ENCODE results near the gene APCDD1. TPM values are rescaled to one million over a fixed set of nuclear protein-coding genes. Genes with fewer than 3 reads are reported as not detected.

The APCDD1 gene
- total RNA-seq, 2 donors from 2014 or later, result 41.0 to 126 TPM

DNA sequence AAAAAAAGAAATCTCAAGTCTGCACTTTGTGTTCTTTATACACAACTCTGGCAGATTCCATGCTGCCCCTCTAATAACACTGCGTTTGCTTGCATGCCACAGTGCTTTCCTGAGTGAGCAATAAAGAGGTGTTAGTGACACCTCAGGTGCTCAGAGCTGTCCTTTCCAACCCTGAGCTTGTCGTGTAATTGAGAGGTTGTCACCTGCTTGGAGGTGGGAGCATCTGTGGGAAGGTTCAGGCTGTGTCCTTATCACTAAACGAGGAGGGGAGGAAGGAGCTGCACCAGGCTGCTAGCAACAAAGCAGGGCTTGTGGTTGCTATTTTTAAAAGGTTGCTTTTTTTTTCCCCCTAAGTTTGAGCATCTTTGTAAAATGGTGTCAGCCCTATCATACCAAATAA is 31.9 kb downstream of the APCDD1 start:
- DNase-seq (ENCODE audit: low spot score), result no peak
- Histone ChIP-seq H3K27ac (no peak overlapping the region), H3K9me3 (no peaks in the 10 kb centered on the region), H3K4me3 (no peak overlapping the region), H3K36me3 (no peaks in the 10 kb centered on the region), H3K27me3 (replicated peaks; ENCODE audit: insufficient read depth) (no peaks in the 10 kb centered on the region), H3K4me1 (replicated peaks) (no peaks in the 10 kb centered on the region)
- TF ChIP-seq, protein P1, sequence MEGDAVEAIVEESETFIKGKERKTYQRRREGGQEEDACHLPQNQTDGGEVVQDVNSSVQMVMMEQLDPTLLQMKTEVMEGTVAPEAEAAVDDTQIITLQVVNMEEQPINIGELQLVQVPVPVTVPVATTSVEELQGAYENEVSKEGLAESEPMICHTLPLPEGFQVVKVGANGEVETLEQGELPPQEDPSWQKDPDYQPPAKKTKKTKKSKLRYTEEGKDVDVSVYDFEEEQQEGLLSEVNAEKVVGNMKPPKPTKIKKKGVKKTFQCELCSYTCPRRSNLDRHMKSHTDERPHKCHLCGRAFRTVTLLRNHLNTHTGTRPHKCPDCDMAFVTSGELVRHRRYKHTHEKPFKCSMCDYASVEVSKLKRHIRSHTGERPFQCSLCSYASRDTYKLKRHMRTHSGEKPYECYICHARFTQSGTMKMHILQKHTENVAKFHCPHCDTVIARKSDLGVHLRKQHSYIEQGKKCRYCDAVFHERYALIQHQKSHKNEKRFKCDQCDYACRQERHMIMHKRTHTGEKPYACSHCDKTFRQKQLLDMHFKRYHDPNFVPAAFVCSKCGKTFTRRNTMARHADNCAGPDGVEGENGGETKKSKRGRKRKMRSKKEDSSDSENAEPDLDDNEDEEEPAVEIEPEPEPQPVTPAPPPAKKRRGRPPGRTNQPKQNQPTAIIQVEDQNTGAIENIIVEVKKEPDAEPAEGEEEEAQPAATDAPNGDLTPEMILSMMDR (IDR thresholded peaks at IDR 0.05), result no peak
- no peak for TF ChIP-seq POLR2A (IDR thresholded peaks at IDR 0.05)
- 45% methylated on average over 3 of the region's 3 CpGs for WGBS
- intact Hi-C loops (cut with DNase I), result no loop called here

DNA sequence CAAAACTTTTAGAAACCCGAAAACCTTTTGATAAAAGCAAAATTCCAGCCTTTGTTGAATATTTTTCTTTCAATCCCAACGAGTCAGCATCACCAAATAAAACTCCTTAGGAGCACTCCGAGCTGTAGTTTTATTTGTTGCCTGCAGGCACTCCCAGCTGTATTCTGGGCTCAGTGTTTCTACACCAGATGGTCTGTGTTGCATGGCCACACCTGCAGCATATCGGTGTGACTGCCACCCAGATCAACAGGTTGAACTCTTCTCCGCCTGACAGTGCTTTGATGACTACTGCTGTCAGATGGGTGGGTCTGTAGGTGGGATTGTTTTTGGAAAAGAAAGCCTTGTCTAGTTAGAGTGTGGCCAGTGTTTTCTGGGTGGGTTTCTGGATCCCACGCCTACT is 32.7 kb downstream of the APCDD1 start:
- no peak for DNase-seq (ENCODE audit: low spot score)

DNA sequence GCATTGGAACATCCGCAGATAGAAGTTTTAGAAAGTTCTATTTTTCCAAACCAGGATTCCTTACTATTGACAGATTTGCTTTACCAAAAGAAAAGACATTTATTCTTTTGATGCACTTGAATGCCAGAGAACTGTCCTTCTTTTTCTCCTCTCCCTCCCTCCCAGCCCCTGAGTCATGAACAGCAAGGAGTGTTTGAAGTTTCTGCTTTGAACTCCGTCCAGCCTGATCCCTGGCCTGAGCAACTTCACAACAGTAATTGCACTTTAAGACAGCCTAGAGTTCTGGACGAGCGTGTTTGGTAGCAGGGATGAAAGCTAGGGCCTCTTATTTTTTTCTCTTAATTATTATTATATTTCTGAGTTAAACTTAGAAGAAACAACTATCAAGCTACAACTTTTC is 33.6 kb downstream of the APCDD1 start:
- TF ChIP-seq POLR2AphosphoS5 (IDR thresholded peaks at IDR 0.05), result no peak
- TF ChIP-seq, protein P1 (IDR thresholded peaks at IDR 0.05), result no peak
- TF ChIP-seq POLR2A (IDR thresholded peaks at IDR 0.05), result no peak
- WGBS, result 33% methylated on average over 4 of the region's 4 CpGs
- intact Hi-C loops (cut with DNase I), result no loop called here
- DNase-seq (ENCODE audit: low spot score), result no peak
- Histone ChIP-seq H3K36me3 (no peaks in the 10 kb centered on the region), H3K27ac (no peak overlapping the region), H3K9me3 (no peaks in the 10 kb centered on the region), H3K27me3 (replicated peaks; ENCODE audit: insufficient read depth) (no peaks in the 10 kb centered on the region), H3K4me3 (no peak overlapping the region), H3K4me1 (replicated peaks) (no peaks in the 10 kb centered on the region)

More for the DNA sequence above, 32.7 kb downstream of the APCDD1 start:
- Histone ChIP-seq H3K27me3 (replicated peaks; ENCODE audit: insufficient read depth) (no peaks in the 10 kb centered on the region), H3K36me3 (no peaks in the 10 kb centered on the region), H3K4me1 (replicated peaks) (no peaks in the 10 kb centered on the region), H3K4me3 (no peak overlapping the region), H3K9me3 (no peaks in the 10 kb centered on the region), H3K27ac (no peak overlapping the region)
- no peak for TF ChIP-seq POLR2AphosphoS5 (IDR thresholded peaks at IDR 0.05)
- TF ChIP-seq POLR2A (IDR thresholded peaks at IDR 0.05), result no peak
- TF ChIP-seq, protein P1 (IDR thresholded peaks at IDR 0.05), result no peak
- 38% methylated on average over 6 of the region's 6 CpGs for WGBS
- intact Hi-C loops (cut with DNase I), result no loop called here

DNA sequence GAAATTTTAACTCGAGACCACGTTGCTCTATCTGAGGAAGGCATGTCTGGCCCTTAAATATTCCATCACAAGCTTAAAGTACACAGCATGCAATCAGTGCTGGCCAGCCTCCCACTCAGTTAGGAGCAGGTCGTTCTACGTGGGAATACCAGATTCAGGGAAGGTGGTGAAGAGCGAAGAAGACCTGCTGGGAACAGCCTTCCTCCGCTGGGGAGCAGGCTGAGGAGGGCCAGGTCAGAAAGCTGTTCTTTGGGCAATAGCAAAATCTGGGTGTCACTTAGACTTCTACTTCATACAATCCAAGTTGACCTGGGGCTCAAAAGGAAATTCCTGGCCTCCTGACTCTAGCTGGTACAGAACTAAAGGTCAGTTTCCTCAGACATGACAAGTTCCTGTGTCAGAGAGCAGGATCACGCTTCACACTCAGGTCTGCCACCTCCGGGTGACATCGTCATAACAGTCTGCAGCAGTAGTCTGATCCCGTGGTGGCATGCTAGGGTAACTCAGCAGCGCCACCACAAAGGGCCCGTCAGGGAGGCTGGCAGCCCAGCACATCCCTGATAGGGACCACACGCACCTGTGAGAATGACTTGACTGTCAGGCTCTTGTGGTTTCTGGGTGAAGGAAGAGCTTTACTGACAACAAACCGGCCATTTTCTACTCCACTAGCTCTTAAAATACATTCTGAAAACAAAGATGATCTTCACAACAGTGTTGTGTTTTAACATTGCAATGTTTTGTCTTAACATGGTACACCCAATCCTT is 36.1 kb downstream of the APCDD1 start:
- intact Hi-C loops (cut with DNase I), result no loop called here
- 81% methylated on average over 14 of the region's 14 CpGs for WGBS
- no peak for DNase-seq (ENCODE audit: low spot score)

More for the DNA sequence above, 36.1 kb downstream of the APCDD1 start:
- Histone ChIP-seq H3K9me3 (no peaks in the 10 kb centered on the region), H3K27me3 (replicated peaks; ENCODE audit: insufficient read depth) (no peaks in the 10 kb centered on the region), H3K4me1 (replicated peaks) (no peaks in the 10 kb centered on the region), H3K27ac (no peak overlapping the region), H3K36me3 (no peaks in the 10 kb centered on the region), H3K4me3 (no peak overlapping the region)
- no peak for TF ChIP-seq POLR2A (IDR thresholded peaks at IDR 0.05)
- no peak for TF ChIP-seq POLR2AphosphoS5 (IDR thresholded peaks at IDR 0.05)
- TF ChIP-seq, protein P1 (IDR thresholded peaks at IDR 0.05), result no peak
